GM12878 (cell line): ENCODE results near the gene CCDC12. TPM values are rescaled to one million over a fixed set of nuclear protein-coding genes. Genes with fewer than 3 reads are reported as not detected.

Experiments
- ATAC-seq: fragments of 200-7000 bp; cut with Tn5 transposase; 3 replicates; pipeline ENCODE4 v1.9.1; 2020; ENCODE audit warnings: mild to moderate bottlenecking, moderate library complexity
- BruUV-seq: library from RNA; stranded (reverse); fragments of 400-500 nt; replicated peaks from 2 replicates; lab custom pipeline; 2021; lab: Mats Ljungman, UMichigan
- CTCF ChIA-PET: fragments of 300-600 bp; sonication (Branson Sonifier 250); formaldehyde crosslinking; extraction: SDS; loops from one replicate; lab custom pipeline; 2021; ENCODE audit warnings: inconsistent platforms; lab: Yijun Ruan, JAX
- POLR2A ChIA-PET: fragments of 350-600 bp; formaldehyde crosslinking; extraction: SDS; loops from one replicate; lab custom pipeline; 2021; ENCODE audit warnings: inconsistent platforms; lab: Charles Lee
- RAD21 ChIA-PET: fragments of 300-600 bp; sonication (Branson Sonifier 250); formaldehyde crosslinking; loops from one replicate; lab custom pipeline; 2023; ENCODE audit warnings: antibody characterized with exemption; ENCODE audit not compliant: unreplicated experiment; lab: Charles Lee
- SMC1A ChIA-PET: fragments of 300-600 bp; sonication (Branson Sonifier 250); formaldehyde crosslinking; loops from one replicate; lab custom pipeline; 2023; ENCODE audit not compliant: unreplicated experiment, uncharacterized antibody; lab: Charles Lee
- DNase-seq: peaks from one replicate; pipeline ENCODE4 v3.0.0-alpha.2; 2011; ENCODE audit warnings: low read depth, low spot score
- FAIRE-seq: peaks from 3 replicates; lab custom pipeline; 2011; peaks lifted over from hg19 to GRCh38; lab: Jason Lieb, UNC
- H2AFZ ChIP-seq: 2 replicates; pipeline ENCODE4 v1.6.0; 2011; ENCODE audit warnings: low read depth, low read length, control low read depth; ENCODE audit not compliant: control insufficient read depth
- H3K27ac ChIP-seq: 2 replicates; pipeline ENCODE4 v1.5.1; 2011; ENCODE audit warnings: control low read depth; ENCODE audit not compliant: control insufficient read depth, insufficient read depth
- H3K27me3 ChIP-seq, 2 experiments: replicated peaks in 1 of 2; 2 replicates each; pipeline versions ENCODE4 v1.6.0 to v1.6.1; 2011; ENCODE audit warnings: low read length in 1 of 2; ENCODE audit not compliant: control insufficient read depth in 2 of 2, insufficient read depth in 2 of 2
- H3K36me3 ChIP-seq, 2 experiments: 2 replicates each; pipeline ENCODE4 v1.5.1; 2011; ENCODE audit warnings: low read length in 1 of 2; ENCODE audit not compliant: control insufficient read depth in 2 of 2, insufficient read depth in 2 of 2
- H3K4me1 ChIP-seq: 2 replicates; pipeline ENCODE4 v1.6.1; 2011; ENCODE audit warnings: mild to moderate bottlenecking, low read length, moderate library complexity, mixed read lengths; ENCODE audit not compliant: control insufficient read depth, insufficient read depth
- H3K4me2 ChIP-seq: 2 replicates; pipeline ENCODE4 v1.6.0; 2011; ENCODE audit warnings: control low read depth; ENCODE audit not compliant: control insufficient read depth, insufficient read depth
- H3K4me3 ChIP-seq: fragments of 200-600 bp; sonication (generic); 2 replicates; pipeline ENCODE4 v1.5.1; 2016
- H3K79me2 ChIP-seq: 2 replicates; pipeline ENCODE4 v1.6.0; 2011; ENCODE audit warnings: low read length; ENCODE audit not compliant: control insufficient read depth, insufficient read depth
- H3K9ac ChIP-seq: 2 replicates; pipeline ENCODE4 v1.8.0; 2011; ENCODE audit warnings: low read length, control low read depth, mixed read lengths; ENCODE audit not compliant: control insufficient read depth, insufficient read depth
- H3K9me3 ChIP-seq: replicated peaks from 3 replicates; pipeline ENCODE4 v1.5.1; 2011; ENCODE audit warnings: mild to moderate bottlenecking, low read length; ENCODE audit not compliant: control insufficient read depth, insufficient read depth
- H4K20me1 ChIP-seq: 2 replicates; pipeline ENCODE4 v1.6.0; 2011; ENCODE audit not compliant: control insufficient read depth, insufficient read depth
- BMI1 ChIP-seq: fragments of 450-650 bp; IDR thresholded peaks from 2 replicates; pipeline ENCODE4 v1.6.1; 2016; ENCODE audit warnings: mild to moderate bottlenecking, moderate library complexity, borderline replicate concordance
- CBFB ChIP-seq: IDR thresholded peaks from 2 replicates; pipeline ENCODE4 v1.6.1; 2016; ENCODE audit warnings: antibody characterized with exemption, low read depth
- FOS ChIP-seq: IDR thresholded peaks from 3 replicates; pipeline ENCODE4 v1.6.1; 2011; ENCODE audit warnings: borderline replicate concordance; ENCODE audit not compliant: insufficient read length; ENCODE audit errors: extremely low read depth
- IKZF2 ChIP-seq, 2 experiments: fragments of 450-650 bp; IDR thresholded peaks; 2 replicates each; pipeline ENCODE4 v1.6.1; 2017; ENCODE audit warnings: mild to moderate bottlenecking in 2 of 2, moderate library complexity in 2 of 2
- KAT2A ChIP-seq: conservative IDR thresholded peaks from 2 replicates; pipeline ENCODE4 v1.6.1; 2011; ENCODE audit warnings: low read depth, low read length; ENCODE audit not compliant: control insufficient read depth
- KDM1A ChIP-seq: fragments of 200-600 bp; sonication (generic); IDR thresholded peaks from 2 replicates; pipeline ENCODE4 v1.6.1; 2016; ENCODE audit warnings: borderline replicate concordance
- MEF2B ChIP-seq: fragments of 450-650 bp; IDR thresholded peaks from 2 replicates; pipeline ENCODE4 v1.6.1; 2018; ENCODE audit warnings: mild to moderate bottlenecking, moderate library complexity; ENCODE audit not compliant: partially characterized antibody, poor library complexity, severe bottlenecking
- POLR2AphosphoS2 ChIP-seq: IDR thresholded peaks from 2 replicates; pipeline ENCODE4 v1.6.1; 2011; ENCODE audit warnings: low read depth, mild to moderate bottlenecking, low read length, improper control_type of control experiment, moderate library complexity
- POU2F2 ChIP-seq: IDR thresholded peaks from 3 replicates; pipeline ENCODE4 v1.6.1; 2011; ENCODE audit warnings: low read depth, mild to moderate bottlenecking, low read length, borderline replicate concordance
- RAD21 ChIP-seq: IDR thresholded peaks from 2 replicates; pipeline ENCODE4 v1.6.1; 2011; ENCODE audit warnings: mild to moderate bottlenecking, low read depth, low read length, moderate library complexity; ENCODE audit not compliant: insufficient read depth
- RAD51 ChIP-seq: fragments of 450-650 bp; IDR thresholded peaks from 2 replicates; pipeline ENCODE4 v1.6.1; 2016; ENCODE audit warnings: moderate library complexity, mild to moderate bottlenecking, inconsistent platforms
- RB1 ChIP-seq: fragments of 450-650 bp; formaldehyde crosslinking; IDR thresholded peaks from 2 replicates; pipeline ENCODE4 v1.6.1; 2017; ENCODE audit warnings: mild to moderate bottlenecking, borderline replicate concordance
- SIN3A ChIP-seq: IDR thresholded peaks from 2 replicates; pipeline ENCODE4 v1.6.1; 2012; ENCODE audit warnings: low read depth, low read length, improper control_type of control experiment
- ZNF274 ChIP-seq: IDR thresholded peaks from one replicate; pipeline ENCODE4 v1.8.0; 2011; ENCODE audit not compliant: insufficient read length, insufficient read depth
- ZZZ3 ChIP-seq: IDR thresholded peaks from 2 replicates; pipeline ENCODE4 v1.6.1; 2011; ENCODE audit warnings: low read depth; ENCODE audit not compliant: control insufficient read depth, insufficient read length
- WGBS: methylation state at CpG from one replicate; pipeline ENCODE4 v1.1.6; 2016; ENCODE audit warnings: low lambda C conversion rate; ENCODE audit not compliant: insufficient replicate concordance, insufficient coverage; ENCODE audit errors: missing lambda C conversion rate; 5-methylcytosine and 5-hydroxymethylcytosine counted together
- in situ Hi-C: fragments of 300-500 bp; cut with MboI; formaldehyde crosslinking; loops from 9 replicates; pipeline ENCODE4 v1.14.3; 2018; ENCODE audit warnings: mixed read lengths
- intact Hi-C: fragments of 100-400 bp; cut with micrococcal nuclease; formaldehyde crosslinking; loops from one replicate; pipeline ENCODE4 v1.14.2; 2022; ENCODE audit not compliant: unreplicated experiment
- polyA plus RNA-seq, 11 experiments: library from polyadenylated mRNA; depleted of rRNA in 4 of 11; unstranded in 6 of 11; stranded (reverse) in 5 of 11; fragments of >200 nt; fragmentation: Nextera tagmentation in 4 of 11; fragmentation: Illumina TruSeq in 1 of 11; extraction: Ambion mirVana in 4 of 11; extraction: Trizol in 1 of 11; gene quantifications; 1 replicate in 1 of 11; 2 replicates in 10 of 11; pipeline versions ENCODE4 v1.2.1 to v1.2.3, GENCODE V29; 2011 to 2016; ENCODE audit warnings: inconsistent platforms in 2 of 11, missing spikeins in 2 of 11, low read depth in 1 of 11
- total RNA-seq, 4 experiments: library from RNA; depleted of rRNA in 3 of 4; stranded (reverse); fragments of >200 nt in 3 of 4; fragmentation: Illumina TruSeq in 1 of 4; extraction: Trizol in 1 of 4; gene quantifications; 2 replicates each; pipeline versions ENCODE4 v1.2.1 to v1.2.3, GENCODE V29; 2013 to 2021

The CCDC12 gene
- total and polyA plus RNA-seq, 10 of the 15 experiments (the other 5 are each of a cell fraction or from before 2014, with no cell fraction given), result 9.2 to 91.4 (median 61.3) TPM

DNA sequence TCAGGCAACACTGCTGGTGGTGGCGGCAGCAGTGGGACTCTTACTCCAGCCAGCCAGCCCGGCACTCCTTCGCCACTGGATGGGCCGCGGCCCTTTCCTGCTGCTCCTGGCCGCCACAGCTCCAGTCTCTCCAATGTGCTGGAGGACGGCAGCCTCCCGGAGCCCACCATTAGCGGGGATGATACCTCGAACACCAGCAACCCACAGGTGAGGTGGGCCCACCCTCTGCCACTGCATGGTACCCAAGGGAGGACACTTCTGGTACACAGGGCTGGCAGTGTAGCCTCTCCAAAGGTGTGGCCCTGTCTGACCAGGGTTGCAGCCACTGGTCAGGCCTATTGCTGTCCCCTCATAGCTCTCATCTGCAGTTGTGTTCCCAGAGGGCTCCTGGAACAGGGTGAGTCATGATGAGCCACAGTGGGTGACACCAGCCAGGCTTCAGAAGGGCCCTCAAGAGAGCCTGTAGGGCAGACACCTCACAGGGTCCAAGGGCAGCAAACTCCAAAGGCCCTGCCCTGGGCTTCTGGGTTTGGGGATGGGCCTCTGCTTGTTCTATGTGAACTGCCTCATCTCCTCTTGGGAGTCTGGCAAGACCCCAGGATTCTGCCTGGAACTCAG, 23.8 kb upstream of the CCDC12 start (continued):
- TF ChIP-seq FOS, result no peak
- no peak for TF ChIP-seq RAD21
- no peak for TF ChIP-seq IKZF2 (IDR thresholded peaks at IDR 0.05)
- TF ChIP-seq POU2F2, result no peak
- TF ChIP-seq KDM1A, result no peak
- no peak for TF ChIP-seq SIN3A
- TF ChIP-seq, all 136 proteins: peak for 0

- TF ChIP-seq MEF2B, result no peak
- no peak for TF ChIP-seq KAT2A
- TF ChIP-seq BMI1, result no peak
- no peak for TF ChIP-seq ZNF274
- no peak for TF ChIP-seq ZZZ3
- TF ChIP-seq RB1, result no peak
- no peak for TF ChIP-seq POLR2AphosphoS2
- TF ChIP-seq CBFB, result no peak
- TF ChIP-seq RAD51, result no peak
- Histone ChIP-seq H4K20me1 (no peaks in the 10 kb centered on the region), H3K9me3 (no peaks in the 10 kb centered on the region), H3K27me3 (no peaks in the 10 kb centered on the region), H3K79me2 (no peaks in the 10 kb centered on the region), H3K4me2 (no peak overlapping the region), H3K4me3 (no peak overlapping the region), H3K9ac (no peak overlapping the region), H3K36me3 (peaks cover 19 to 48% of the 10 kb centered on the region in 2 experiments; a peak in 3 of 4 replicates), H2AFZ (no peak overlapping the region), H3K4me1 (no peaks in the 10 kb centered on the region), H3K27ac (no peak overlapping the region)
- FAIRE-seq, result no peak
- RAD21 ChIA-PET, result interaction anchor here (1.8 kb wide), 1 partner anchor 20 kb away, joined by 5 read pairs; the partner anchor contains the start of gene NBEAL2
- no peak for ATAC-seq
- CTCF ChIA-PET, result interaction anchor here (0.6 to 2.7 kb wide), 4 partner anchors 12 to 206 kb away, joined by 3 to 14 read pairs (median 3); no protein-coding TSS in a partner anchor
- POLR2A ChIA-PET, result no interaction called here
- SMC1A ChIA-PET, result no interaction called here
- no TSS peak for BruUV-seq
- intact Hi-C loops, result loop anchor here (2.0 kb wide), 1 partner anchor 133 kb away; no protein-coding TSS in a partner anchor
- 96% methylated on average over 14 of the region's 14 CpGs for WGBS
- in situ Hi-C loops, result no loop called here
- no peak for DNase-seq
Observed at GRCh38 chr3:46999516-47000197, 23.1 kb upstream of the CCDC12 start.
